ENCODE measurements around the gene DMD. TPM values are rescaled to one million over a fixed set of nuclear protein-coding genes. Genes with fewer than 3 reads are reported as not detected.

The DMD gene
- total RNA-seq, 2 donors from 2014 or later: 0.43 to 2.0 TPM

DNA sequence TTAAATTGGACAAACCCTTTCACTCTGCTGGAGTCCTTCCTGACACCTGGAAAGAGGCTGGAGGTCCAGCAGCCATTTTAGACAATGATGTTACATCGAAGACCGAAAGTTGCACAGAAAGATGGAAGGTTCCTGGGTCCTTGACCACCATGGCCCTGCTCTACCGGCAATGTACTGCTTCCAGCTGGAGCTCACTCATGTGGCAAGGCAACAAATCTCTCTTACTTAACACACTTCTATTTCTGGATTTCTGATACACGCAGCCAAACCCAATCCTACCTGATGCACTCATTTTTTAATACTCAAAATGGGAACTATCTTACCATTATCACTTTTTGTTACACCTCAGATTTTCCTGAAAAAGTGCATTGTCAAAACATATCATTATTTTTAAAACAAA is 33.1 kb downstream of the DMD start:
- H3K27ac Mint-ChIP-seq: no peak overlapping the region
- H3K9me3 Mint-ChIP-seq: no peaks in the 10 kb centered on the region
- ATAC-seq: no peak
- no peak for DNase-seq (ENCODE audit: low spot score in 2 of 2)
- H3K36me3 Mint-ChIP-seq: no peaks in the 10 kb centered on the region

GRCh38 chrX:33175201-33175600 is 36.1 kb downstream of the DMD start:
- H3K9me3 Mint-ChIP-seq: no peaks in the 10 kb centered on the region
- DNase-seq (ENCODE audit: low spot score in 2 of 2) (no peak), ATAC-seq (no peak)
- no peaks in the 10 kb centered on the region for H3K36me3 Mint-ChIP-seq
- H3K27ac Mint-ChIP-seq: no peak overlapping the region

DNA sequence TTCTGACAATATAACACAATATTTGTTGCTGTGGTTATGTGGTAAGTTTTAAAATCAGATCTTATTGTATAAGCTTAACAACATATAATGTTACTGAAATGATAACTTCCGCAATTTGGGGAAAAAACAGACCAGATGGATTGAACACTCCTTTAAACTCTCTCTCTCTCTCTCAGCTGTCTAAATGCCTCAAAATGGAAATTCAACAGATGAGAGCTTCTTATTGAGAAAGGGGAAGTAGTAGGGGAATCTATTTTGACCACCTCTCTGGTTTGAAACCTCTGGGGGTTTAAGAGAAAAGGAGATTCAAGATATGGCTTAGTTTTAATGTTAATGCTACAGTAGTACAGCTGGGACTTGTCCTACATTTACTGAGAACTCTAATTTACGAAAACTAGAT is 40.3 kb downstream of the DMD start:
- Mint-ChIP-seq H3K27ac (no peak overlapping the region), H3K9me3 (no peaks in the 10 kb centered on the region), H3K36me3 (no peaks in the 10 kb centered on the region)
- DNase-seq (ENCODE audit: low spot score in 2 of 2) (no peak), ATAC-seq (no peak)

GRCh38 chrX:33161829-33162228 is 49.5 kb downstream of the DMD start:
- Mint-ChIP-seq H3K27ac (no peak overlapping the region), H3K9me3 (peaks cover 0 to 8% of the 10 kb centered on the region in 2 donors), H3K36me3 (no peaks in the 10 kb centered on the region)
- no peak for ATAC-seq
- no peak for DNase-seq (ENCODE audit: low spot score in 2 of 2)

DNA sequence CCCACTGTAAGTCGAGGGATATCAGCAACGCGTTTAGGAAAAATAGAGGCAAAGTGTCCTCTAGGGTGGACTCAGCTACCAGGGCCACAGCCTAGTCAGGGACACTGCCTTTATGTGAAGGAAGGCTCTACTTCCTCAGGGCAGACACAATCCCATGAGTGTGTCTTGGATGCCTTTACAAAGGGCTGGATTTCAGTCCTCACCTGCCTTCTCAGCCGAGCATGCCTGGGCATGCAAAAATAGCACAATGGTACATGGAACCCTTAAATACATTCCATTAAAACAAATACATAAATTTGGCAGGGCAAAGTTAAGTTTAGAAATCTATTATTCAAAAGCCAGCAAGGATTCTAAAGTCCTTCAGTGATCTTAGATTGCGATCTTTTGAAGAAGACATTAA is 51.1 kb downstream of the DMD start:
- no peak for DNase-seq (ENCODE audit: low spot score in 2 of 2)
- no peak for ATAC-seq
- H3K36me3 Mint-ChIP-seq: no peaks in the 10 kb centered on the region
- H3K9me3 Mint-ChIP-seq: peaks cover 0 to 7% of the 10 kb centered on the region in 2 donors
- no peak overlapping the region for H3K27ac Mint-ChIP-seq

DNA sequence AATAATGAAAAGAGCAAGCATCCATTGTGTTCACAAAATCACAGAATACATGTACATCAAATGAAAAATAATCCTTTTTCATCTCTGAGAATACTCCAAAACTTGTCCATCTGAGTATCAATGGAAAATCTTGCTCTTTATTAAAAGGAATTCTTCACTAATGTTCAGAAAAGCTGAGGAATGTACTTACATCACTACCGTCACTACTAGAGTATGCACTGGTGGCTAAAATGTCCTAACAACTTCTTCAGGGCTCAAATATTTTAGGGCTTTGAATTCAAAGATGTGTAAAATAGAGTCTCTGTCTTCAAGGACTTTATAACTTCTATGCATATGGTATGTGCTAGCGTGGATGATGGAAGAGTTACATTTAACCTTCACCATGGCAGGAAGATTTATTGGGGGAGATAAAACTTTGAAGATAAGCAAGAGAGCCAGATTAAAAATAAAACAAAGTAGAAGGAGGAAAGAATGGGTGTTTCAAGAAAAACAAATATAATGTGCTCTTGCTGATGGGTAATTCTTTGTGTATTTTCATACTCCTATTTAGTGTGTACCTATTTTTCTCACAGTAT is 55.1 kb downstream of the DMD start:
- H3K36me3 Mint-ChIP-seq: no peaks in the 10 kb centered on the region
- no peak overlapping the region for H3K27ac Mint-ChIP-seq
- ATAC-seq (no peak), DNase-seq (ENCODE audit: low spot score in 2 of 2) (no peak)
- peaks cover 0 to 4% of the 10 kb centered on the region in 2 donors for H3K9me3 Mint-ChIP-seq

DNA sequence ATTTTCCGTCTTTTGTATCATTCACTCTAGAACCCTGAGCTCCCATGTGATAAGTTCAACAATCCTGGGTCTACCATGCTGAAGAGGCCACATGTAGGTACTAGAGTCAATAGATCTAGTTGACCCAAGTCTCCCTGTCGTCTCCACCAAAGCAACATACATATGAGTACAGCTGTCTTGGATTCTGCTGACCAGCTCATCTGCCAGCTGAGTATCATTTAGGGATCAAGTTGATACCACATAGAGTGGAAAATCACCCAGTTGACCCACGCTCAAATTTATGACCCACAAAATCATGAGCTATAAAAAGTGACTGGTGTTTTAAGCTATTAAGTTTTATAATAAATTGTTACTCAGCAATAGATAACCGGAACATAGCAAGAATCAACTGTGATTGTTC is 61.8 kb downstream of the DMD start:
- Mint-ChIP-seq H3K9me3 (peaks cover 0 to 4% of the 10 kb centered on the region in 2 donors), H3K27ac (no peak overlapping the region), H3K36me3 (no peaks in the 10 kb centered on the region)
- ATAC-seq: no peak
- DNase-seq (ENCODE audit: low spot score in 2 of 2): no peak

- DNase-seq (ENCODE audit: low spot score in 2 of 2) (no peak), ATAC-seq (no peak)
- peaks cover 0 to 4% of the 10 kb centered on the region in 2 donors for H3K9me3 Mint-ChIP-seq
- no peak overlapping the region for H3K27ac Mint-ChIP-seq
- H3K36me3 Mint-ChIP-seq: no peaks in the 10 kb centered on the region
Measured at GRCh38 chrX:33149085-33149484, 62.3 kb downstream of the DMD start.

- Mint-ChIP-seq H3K9me3 (peaks cover 0 to 5% of the 10 kb centered on the region in 2 donors), H3K36me3 (no peaks in the 10 kb centered on the region), H3K27ac (no peak overlapping the region)
- no peak for ATAC-seq
- no peak for DNase-seq (ENCODE audit: low spot score in 2 of 2)
Measured at GRCh38 chrX:33142331-33142730, 69.0 kb downstream of the DMD start.

DNA sequence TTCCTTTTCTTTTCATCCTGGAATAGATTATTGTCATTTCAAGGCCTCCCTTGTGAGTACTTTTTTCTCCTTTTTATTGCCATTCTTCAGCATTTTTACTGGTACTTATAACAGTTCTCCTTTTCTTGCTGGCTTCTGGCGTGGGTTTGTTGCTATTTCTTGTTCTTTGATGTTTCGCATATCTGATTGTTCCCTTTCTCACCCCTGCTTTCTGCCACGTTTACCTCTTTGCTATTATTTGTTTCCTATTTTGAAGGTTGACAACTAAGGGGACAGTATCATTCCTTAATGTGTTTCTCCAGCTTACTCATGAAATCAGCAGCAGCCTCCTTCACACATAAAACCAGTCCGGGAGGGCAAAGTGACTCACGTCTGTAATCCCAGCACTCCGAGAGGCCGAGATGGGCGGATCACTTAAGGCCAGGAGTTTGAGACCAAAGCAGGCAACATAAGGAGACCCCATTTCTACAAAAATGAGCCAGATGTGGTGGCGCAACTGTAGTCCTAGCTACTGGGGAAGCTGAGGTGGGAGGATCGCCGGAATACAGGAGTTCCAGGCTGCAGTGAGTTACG is 72.6 kb downstream of the DMD start:
- peaks cover 0 to 5% of the 10 kb centered on the region in 2 donors for H3K9me3 Mint-ChIP-seq
- DNase-seq (ENCODE audit: low spot score in 2 of 2) (no peak), ATAC-seq (no peak)
- H3K36me3 Mint-ChIP-seq: no peaks in the 10 kb centered on the region
- H3K27ac Mint-ChIP-seq: no peak overlapping the region

DNA sequence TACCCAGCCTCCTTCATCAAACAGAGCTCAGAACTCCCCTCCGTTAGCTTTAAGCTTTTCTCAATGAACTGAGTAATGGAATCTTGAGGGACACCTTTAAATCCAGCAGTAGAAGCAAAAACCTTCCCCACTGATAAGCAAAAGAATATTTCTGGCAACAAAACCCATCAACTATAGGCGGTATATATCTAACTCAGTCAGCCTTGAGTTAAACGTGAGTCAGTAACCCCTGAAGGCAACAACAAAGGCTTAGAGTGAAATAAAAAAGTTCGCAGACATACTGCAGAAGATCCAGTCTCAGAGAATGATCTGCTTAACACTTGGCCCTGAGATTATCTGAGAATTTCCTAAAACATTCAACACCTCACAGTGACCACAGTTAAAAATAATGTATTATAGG is 77.2 kb downstream of the DMD start:
- no peak for DNase-seq (ENCODE audit: low spot score in 2 of 2)
- no peak for ATAC-seq
- H3K27ac Mint-ChIP-seq: no peak overlapping the region
- no peaks in the 10 kb centered on the region for H3K36me3 Mint-ChIP-seq
- peaks cover 0 to 5% of the 10 kb centered on the region in 2 donors for H3K9me3 Mint-ChIP-seq

DNA sequence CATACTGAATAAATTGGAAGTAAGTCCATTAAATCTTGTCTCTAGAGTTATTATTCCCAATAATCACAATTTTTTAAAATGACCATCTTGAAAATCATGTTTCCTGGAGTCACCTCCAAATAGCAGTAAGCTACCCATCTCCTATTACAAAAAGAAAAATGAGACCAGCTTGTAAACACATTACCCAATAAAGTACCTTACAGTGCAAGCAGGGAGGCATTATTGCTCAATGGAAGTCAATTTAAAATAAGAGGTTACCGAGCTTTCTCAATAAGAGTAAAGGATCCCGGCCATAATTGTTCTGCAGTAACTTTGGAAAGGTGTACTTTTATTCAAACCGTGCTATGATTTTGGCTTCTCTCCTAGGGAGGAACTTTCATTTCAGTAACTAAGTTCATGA is 78.0 kb downstream of the DMD start:
- DNase-seq (ENCODE audit: low spot score in 2 of 2): no peak
- H3K9me3 Mint-ChIP-seq: no peaks in the 10 kb centered on the region
- H3K27ac Mint-ChIP-seq: no peak overlapping the region
- ATAC-seq: no peak
- no peaks in the 10 kb centered on the region for H3K36me3 Mint-ChIP-seq

GRCh38 chrX:33132569-33132968 is 78.8 kb downstream of the DMD start:
- Mint-ChIP-seq H3K27ac (no peak overlapping the region), H3K9me3 (no peaks in the 10 kb centered on the region), H3K36me3 (no peaks in the 10 kb centered on the region)
- ATAC-seq: no peak
- no peak for DNase-seq (ENCODE audit: low spot score in 2 of 2)

DNA sequence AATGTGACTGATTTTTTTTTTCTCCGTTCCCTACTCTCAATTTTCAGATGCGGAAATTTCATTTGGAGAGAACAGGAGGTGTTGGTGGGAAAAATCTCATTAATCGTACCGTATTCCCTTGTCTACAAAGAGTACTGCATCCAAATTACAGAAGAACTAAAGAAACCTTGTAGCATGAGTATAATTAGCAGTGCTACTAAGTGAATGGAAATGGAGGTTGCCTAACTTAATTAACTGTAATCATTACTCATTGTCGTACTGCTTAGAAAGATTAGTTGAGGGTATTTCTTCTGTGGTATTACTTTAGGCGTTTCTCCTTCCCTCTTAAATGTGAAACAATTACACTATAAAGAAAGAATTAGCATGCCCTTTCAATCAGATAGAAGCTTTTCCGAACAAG is 81.7 kb downstream of the DMD start:
- Mint-ChIP-seq H3K36me3 (no peaks in the 10 kb centered on the region), H3K9me3 (no peaks in the 10 kb centered on the region), H3K27ac (no peak overlapping the region)
- DNase-seq (ENCODE audit: low spot score in 2 of 2) (no peak), ATAC-seq (no peak)

- Mint-ChIP-seq H3K9me3 (no peaks in the 10 kb centered on the region), H3K36me3 (no peaks in the 10 kb centered on the region), H3K27ac (no peak overlapping the region)
- no peak for ATAC-seq
- no peak for DNase-seq (ENCODE audit: low spot score in 2 of 2)
Measured at GRCh38 chrX:33128048-33128805, 83.1 kb downstream of the DMD start.

DNA sequence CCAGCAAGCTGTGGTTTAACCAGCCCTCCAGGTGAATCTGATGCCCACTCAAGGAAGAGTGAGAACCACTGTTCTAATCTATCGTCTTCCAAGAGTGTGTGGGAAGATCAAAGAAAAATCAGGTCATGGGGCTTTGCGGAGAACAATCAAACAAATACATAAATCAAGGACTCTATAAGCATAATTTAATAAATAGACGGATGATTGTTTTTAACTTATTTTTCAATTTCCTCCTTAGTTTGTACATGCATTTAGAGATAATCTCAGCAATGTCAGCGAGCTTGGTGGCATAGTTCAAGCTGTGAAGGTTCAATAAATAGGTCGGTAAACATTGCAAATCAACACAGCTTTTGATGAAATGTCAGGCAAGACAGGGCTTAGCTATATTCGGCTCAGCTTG is 84.9 kb downstream of the DMD start:
- DNase-seq (ENCODE audit: low spot score in 2 of 2): no peak
- Mint-ChIP-seq H3K27ac (no peak overlapping the region), H3K9me3 (no peaks in the 10 kb centered on the region), H3K36me3 (no peaks in the 10 kb centered on the region)
- no peak for ATAC-seq

GRCh38 chrX:33109858-33110257 is 101.5 kb downstream of the DMD start:
- ATAC-seq (no peak), DNase-seq (ENCODE audit: low spot score in 2 of 2) (no peak)
- no peak overlapping the region for H3K27ac Mint-ChIP-seq
- no peaks in the 10 kb centered on the region for H3K9me3 Mint-ChIP-seq
- H3K36me3 Mint-ChIP-seq: no peaks in the 10 kb centered on the region

DNA sequence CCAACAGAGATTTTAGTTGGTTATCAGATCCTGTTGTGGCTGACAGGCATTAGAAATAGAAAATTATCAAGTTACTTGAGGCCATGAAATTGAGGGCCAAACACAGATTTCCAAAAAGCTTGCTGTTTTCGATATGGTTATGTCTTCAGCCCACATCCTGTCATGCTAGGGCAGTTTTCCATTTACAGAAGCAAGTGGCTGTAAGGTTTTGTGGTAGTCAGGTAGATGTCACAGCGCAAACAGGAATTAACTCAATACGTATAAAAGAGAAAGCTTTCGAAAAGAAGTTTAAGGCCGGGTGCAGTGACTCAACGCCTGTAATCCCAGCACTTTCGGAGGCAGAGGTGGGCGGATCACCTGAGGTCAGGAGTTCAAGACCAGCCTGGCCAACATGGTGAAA is 104.6 kb downstream of the DMD start:
- H3K27ac Mint-ChIP-seq: no peak overlapping the region
- ATAC-seq: no peak
- no peaks in the 10 kb centered on the region for H3K36me3 Mint-ChIP-seq

More for the DNA sequence above, 104.6 kb downstream of the DMD start:
- no peak for DNase-seq (ENCODE audit: low spot score in 2 of 2)
- no peaks in the 10 kb centered on the region for H3K9me3 Mint-ChIP-seq
